Kasumi-1 (cell line): ENCODE measurements around the gene NHSL2.
A peak's percentile ranks its signal among the peaks of the same experiment; 100 is the strongest.

Experiments
- DNase-seq, 2 experiments: peaks; one replicate each; lab custom pipeline; 2025; lab: John Stamatoyannopoulos, UW

The NHSL2 gene

DNA sequence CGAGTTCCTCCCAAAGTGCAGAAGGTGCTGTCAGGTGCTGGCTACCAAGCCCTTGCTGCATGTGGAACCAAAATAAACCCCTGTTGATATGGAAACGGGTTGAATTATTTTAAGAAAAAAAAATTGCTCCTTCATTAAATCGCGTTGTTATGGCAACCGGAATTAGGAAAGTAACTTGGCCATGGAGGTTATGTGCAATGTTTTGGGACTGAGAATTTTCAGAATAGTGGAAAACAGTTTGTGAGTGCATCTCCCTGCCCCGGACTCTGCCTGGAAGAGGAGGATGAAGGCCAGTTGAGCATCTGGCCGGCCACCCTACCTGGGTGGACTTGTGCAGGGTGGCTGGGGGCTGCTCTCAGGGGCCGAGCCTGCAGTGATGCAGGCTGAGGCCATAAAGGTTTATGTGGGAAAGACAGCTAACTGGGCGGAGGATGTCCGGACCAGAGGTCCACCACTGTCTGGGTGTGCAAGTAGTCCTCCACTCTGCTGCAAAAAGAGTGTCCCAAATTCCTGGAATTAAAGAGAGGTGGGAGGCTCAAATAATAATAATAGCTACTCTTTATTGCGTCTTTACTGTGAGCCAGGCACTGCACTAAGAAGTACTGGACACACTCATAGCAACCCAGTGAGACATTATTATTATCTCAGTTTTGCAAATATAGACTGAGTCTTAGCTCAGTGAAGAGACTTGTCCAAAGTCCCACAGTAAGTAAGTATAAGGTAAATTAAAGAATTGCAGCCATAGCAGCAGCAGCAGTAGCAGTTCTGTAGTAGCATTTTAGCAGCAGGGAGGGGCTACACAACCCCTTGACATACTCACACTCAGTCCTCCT lies 200.4 kb downstream of the NHSL2 start:
- no peak for DNase-seq

GRCh38 chrX:72113461-72113860 lies 202.8 kb downstream of the NHSL2 start:
- DNase-seq: no peak

- no peak for DNase-seq
Measured at GRCh38 chrX:72114306-72114705, 203.7 kb downstream of the NHSL2 start.

DNA sequence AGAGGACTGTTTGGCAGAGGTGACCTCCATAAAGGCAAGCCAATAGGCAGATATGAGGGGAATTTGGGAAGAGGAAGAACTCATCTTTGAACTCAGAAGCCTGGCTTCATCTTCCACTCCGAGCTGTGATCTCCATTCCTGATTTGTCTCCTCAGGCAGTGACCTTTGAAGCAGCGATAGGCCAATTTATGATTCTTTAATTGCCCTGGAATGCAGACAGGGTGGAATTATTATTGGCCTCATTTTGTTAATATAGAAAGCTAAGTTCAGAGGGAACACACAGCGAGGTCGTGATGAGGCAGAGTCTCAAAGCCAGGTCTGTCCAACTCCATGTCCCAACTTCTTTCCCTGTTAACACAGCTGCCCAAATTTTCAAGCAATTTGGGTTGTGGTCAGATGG lies 204.2 kb downstream of the NHSL2 start:
- DNase-seq: no peak

DNA sequence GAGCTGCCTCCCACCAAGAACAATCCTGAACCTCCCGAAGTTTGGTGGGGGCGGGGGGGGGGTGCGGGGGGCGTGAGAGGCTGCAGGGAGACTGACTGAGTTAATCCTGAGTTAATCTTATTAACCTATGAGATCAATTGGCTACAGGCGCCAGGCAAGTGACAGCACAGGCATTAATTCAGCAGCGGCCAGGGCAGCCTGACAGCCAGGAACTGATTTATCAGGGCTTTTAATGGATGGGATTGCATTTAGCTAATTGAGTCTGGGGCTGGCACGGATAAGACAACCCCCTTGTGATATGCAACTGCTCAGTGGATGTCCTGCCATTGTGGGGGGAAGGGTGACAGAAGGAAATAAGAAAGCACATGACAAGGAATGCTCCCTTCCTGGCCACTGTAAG lies 204.7 kb downstream of the NHSL2 start:
- DNase-seq: no peak

GRCh38 chrX:72117636-72118210 lies 207.1 kb downstream of the NHSL2 start:
- DNase-seq: no peak

- DNase-seq: peak in 1 of 2 experiments; percentile 12
Measured at GRCh38 chrX:72120837-72121236, 210.2 kb downstream of the NHSL2 start.

DNA sequence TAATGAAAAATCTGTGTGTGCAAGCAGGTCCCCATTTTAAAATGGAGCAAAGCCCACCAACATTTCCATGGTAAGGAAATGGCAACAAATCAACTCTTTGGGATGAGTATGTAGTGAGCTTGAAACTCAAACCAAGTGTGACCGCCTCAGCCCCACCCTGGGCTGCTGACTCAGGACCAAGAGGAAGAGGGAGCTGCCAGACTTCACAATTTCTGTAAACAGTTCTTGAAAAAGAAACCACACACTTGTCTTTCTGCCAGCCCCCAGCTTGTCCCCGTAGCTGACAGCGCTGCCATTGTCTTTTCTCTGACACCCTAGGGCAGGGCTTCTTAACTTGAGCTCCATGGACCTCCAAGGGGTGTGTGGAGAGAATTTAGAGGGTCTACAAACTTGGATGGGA lies 210.7 kb downstream of the NHSL2 start:
- DNase-seq: peak; percentile 44 to 75

GRCh38 chrX:72122621-72123337 lies 212.1 kb downstream of the NHSL2 start:
- DNase-seq: no peak

- no peak for DNase-seq
Measured at GRCh38 chrX:72123471-72124185, 213.0 kb downstream of the NHSL2 start.

GRCh38 chrX:72124540-72125201 lies 214.0 kb downstream of the NHSL2 start:
- no peak for DNase-seq

GRCh38 chrX:72125331-72126047 lies 214.8 kb downstream of the NHSL2 start:
- no peak for DNase-seq

GRCh38 chrX:72126048-72126415 lies 215.4 kb downstream of the NHSL2 start:
- DNase-seq: no peak

DNA sequence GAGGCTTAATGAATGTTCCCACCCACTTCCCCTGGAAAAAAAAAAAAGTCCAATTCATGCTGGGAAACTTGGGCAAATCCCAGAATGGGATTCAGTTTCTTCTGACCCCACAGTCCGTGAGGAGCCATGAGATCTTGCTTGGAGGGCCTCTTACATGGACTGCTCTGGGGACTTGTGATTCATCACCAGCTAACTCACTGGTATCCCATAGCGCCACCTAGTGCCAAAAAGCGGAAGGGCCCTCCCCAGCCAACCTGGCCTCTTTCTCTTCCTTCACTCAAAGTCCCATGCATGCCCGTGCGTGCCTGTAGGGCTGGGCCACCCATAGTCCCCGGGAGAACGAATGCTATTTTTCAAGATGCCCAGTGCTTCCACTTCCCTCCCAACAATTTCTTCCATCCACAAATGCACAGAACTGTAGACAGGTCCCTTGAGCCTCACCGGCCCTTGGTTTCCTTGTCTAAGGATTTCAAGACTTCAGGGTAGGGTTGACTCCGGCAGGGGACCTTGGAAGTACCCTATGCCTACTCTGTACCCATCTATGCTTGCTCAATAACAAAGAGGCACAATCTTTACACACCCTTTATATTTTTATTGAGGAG lies 216.0 kb downstream of the NHSL2 start:
- DNase-seq: peak; percentile 48 to 56

DNA sequence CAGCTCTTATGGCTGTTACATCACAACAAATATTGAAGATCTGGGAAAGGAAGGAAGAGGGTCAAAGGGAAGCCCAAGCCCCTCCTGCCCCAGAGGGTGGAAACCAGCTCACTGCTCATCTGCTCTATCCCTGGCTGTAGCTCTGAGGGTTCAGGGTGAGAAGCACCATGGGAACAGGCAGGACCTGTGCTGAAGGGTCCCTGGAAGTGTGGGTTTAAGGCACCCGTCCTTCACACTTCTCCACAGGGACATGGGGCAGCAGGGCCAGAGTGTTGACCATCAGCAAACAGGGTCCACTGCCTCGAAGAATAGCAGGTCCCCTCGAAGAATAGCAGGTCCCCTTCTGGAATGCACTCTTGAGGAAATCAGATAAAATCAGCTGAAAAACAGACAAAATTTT lies 216.7 kb downstream of the NHSL2 start:
- DNase-seq: no peak

DNA sequence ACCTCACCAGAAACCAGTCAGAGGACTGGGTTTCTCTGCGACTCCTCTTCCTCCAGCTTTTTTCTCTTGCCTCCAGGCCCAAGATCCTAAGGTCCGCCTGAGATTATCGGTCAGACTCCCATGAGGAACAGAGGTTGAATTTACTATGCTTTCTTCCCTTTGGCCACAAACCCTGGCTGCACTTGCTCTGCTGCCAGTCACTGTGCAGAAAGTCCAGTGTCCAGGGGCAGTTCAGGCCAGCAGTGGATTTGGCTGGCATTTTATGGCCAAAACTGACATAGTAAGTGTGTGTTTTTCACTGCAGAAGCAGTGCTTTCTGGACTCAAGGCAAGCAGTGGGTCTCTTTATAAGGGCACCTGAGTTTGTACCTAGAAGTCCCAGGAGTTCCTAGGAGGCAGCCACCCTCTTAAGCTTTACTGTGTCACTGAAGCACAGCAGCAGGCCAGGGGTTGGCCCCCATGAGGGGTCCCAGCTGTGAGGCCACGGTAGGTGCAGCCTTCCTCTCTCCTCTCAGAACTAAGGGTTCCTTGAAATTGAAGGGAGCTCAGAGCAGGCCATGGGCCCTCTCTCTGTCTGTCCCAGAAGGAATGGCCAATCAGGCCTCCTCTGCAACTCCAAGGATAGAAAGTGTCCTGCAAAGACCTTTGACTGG lies 217.7 kb downstream of the NHSL2 start:
- DNase-seq: no peak

DNA sequence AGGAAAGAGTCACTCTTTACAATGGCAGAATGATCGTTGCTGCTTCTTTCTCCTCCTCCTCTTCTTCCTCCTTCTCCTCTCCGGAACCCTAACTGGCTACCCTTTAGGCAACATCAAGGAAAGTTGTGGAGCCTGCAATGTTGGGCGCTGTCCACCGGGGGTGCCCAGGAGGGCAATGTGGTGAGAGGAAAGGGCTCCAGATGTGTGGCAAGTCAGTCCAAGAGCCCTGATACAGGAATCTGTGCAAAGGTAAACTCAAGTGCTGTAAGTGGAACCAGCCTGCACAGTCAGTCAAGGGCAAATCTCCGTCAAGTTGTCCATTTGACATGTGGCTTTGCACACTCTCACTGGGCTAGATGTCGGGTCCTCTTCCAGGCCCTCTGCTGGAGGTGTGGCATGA lies 218.2 kb downstream of the NHSL2 start:
- peak; percentile 9 to 27 for DNase-seq

- DNase-seq: no peak
Measured at GRCh38 chrX:72129661-72130060, 219.0 kb downstream of the NHSL2 start.

- DNase-seq: no peak
Measured at GRCh38 chrX:72130156-72130761, 219.6 kb downstream of the NHSL2 start.

- DNase-seq: no peak
Measured at GRCh38 chrX:72130762-72131250, 220.2 kb downstream of the NHSL2 start.
